Panc1 (cell line): ENCODE measurements around the gene COL4A1. TPM values are rescaled to one million over a fixed set of nuclear protein-coding genes. Genes with fewer than 3 reads are reported as not detected.

Experiments
- ATAC-seq: fragments of 200-7000 bp; cut with Tn5 transposase; 2 replicates; pipeline ENCODE4 v1.9.1; 2020; ENCODE audit warnings: mild to moderate bottlenecking, moderate library complexity
- BruUV-seq: library from RNA; stranded (reverse); fragments of 400-500 nt; replicated peaks from 2 replicates; lab custom pipeline; 2021; lab: Mats Ljungman, UMichigan
- CTCF ChIA-PET: fragments of 300-600 bp; sonication (Branson Sonifier 250); formaldehyde crosslinking; loops from one replicate; lab custom pipeline; 2022; ENCODE audit warnings: antibody characterized with exemption; lab: Charles Lee
- POLR2A ChIA-PET: fragments of 300-600 bp; sonication (Branson Sonifier 250); formaldehyde crosslinking; loops from one replicate; lab custom pipeline; 2022; ENCODE audit warnings: antibody characterized with exemption; lab: Charles Lee
- DNase-seq: peaks from one replicate; pipeline ENCODE4 v3.0.0-alpha.2; 2010; ENCODE audit warnings: low read depth, low spot score
- H3K27ac ChIP-seq: 2 replicates; pipeline ENCODE4 v1.5.1; 2011; ENCODE audit warnings: mild to moderate bottlenecking, low read length, inconsistent platforms
- H3K27me3 ChIP-seq: fragments of 200-500 bp; sonication (Bioruptor generic); 2 replicates; pipeline ENCODE4 v1.6.0; 2014; ENCODE audit warnings: low read length, inconsistent platforms; ENCODE audit not compliant: control insufficient read depth, insufficient read depth
- H3K36me3 ChIP-seq: fragments of 200-500 bp; sonication (Bioruptor generic); 2 replicates; pipeline ENCODE4 v1.5.1; 2014; ENCODE audit warnings: inconsistent platforms, mild to moderate bottlenecking, low read length, moderate library complexity; ENCODE audit not compliant: control insufficient read depth, insufficient read depth
- H3K4me1 ChIP-seq: 2 replicates; pipeline ENCODE4 v1.5.1; 2011; ENCODE audit warnings: inconsistent platforms, mild to moderate bottlenecking, low read length, moderate library complexity; ENCODE audit not compliant: control insufficient read depth, insufficient read depth
- H3K4me3 ChIP-seq, 2 experiments: 2 replicates each; pipeline ENCODE4 v1.5.1; 2011 to 2012; ENCODE audit warnings: low read depth in 2 of 2, low read length in 2 of 2, mild to moderate bottlenecking in 2 of 2, inconsistent platforms in 1 of 2, moderate library complexity in 1 of 2
- H3K9me3 ChIP-seq: fragments of 200-500 bp; sonication (Bioruptor generic); 2 replicates; pipeline ENCODE4 v1.5.1; 2014; ENCODE audit warnings: low read depth, mild to moderate bottlenecking, inconsistent platforms, low read length, moderate library complexity; ENCODE audit not compliant: control insufficient read depth, insufficient read depth
- POLR2AphosphoS5 ChIP-seq: IDR thresholded peaks from 2 replicates; pipeline ENCODE4 v1.6.1; 2012; ENCODE audit warnings: mild to moderate bottlenecking, low read depth, low read length, moderate library complexity
- SIN3A ChIP-seq: IDR thresholded peaks from 2 replicates; pipeline ENCODE4 v1.6.1; 2012; ENCODE audit warnings: low read depth, mild to moderate bottlenecking, low read length, moderate library complexity, borderline replicate concordance; ENCODE audit not compliant: insufficient read depth
- TCF7L2 ChIP-seq: IDR thresholded peaks from 2 replicates; pipeline ENCODE4 v1.6.1; 2011; ENCODE audit warnings: mild to moderate bottlenecking, low read depth, low read length, inconsistent platforms
- in situ Hi-C: cut with HindIII; loops from 2 replicates; pipeline ENCODE4 v1.10.0; 2016; ENCODE audit warnings: low sequenced_read_pairs, low pct_unique_long_range_greater_than_20kb
- intact Hi-C: fragments of 100-400 bp; cut with micrococcal nuclease; formaldehyde crosslinking; loops from one replicate; pipeline ENCODE4 v1.10.0; 2022; ENCODE audit not compliant: unreplicated experiment
- total RNA-seq: library from RNA; stranded (reverse); gene quantifications from one replicate; pipeline ENCODE4 v1.2.1, GENCODE V29; 2021; ENCODE audit not compliant: unreplicated experiment
- TF ChIP-seq, protein P1 (sequence below): fragments of 450-650 bp; IDR thresholded peaks from 2 replicates; pipeline ENCODE4 v1.5.1; 2017; ENCODE audit warnings: mild to moderate bottlenecking
- TF ChIP-seq, protein P2 (sequence below), 2 experiments: IDR thresholded peaks; 2 replicates each; pipeline ENCODE4 v1.6.1; 2011 to 2012; ENCODE audit warnings: low read depth in 2 of 2, control low read depth in 1 of 2, low read length in 1 of 2, mild to moderate bottlenecking in 1 of 2, moderate library complexity in 1 of 2; ENCODE audit not compliant: insufficient read depth in 1 of 2

Gene COL4A1
- total RNA-seq, 1 experiment from 2014 or later: 1.1 TPM

DNA sequence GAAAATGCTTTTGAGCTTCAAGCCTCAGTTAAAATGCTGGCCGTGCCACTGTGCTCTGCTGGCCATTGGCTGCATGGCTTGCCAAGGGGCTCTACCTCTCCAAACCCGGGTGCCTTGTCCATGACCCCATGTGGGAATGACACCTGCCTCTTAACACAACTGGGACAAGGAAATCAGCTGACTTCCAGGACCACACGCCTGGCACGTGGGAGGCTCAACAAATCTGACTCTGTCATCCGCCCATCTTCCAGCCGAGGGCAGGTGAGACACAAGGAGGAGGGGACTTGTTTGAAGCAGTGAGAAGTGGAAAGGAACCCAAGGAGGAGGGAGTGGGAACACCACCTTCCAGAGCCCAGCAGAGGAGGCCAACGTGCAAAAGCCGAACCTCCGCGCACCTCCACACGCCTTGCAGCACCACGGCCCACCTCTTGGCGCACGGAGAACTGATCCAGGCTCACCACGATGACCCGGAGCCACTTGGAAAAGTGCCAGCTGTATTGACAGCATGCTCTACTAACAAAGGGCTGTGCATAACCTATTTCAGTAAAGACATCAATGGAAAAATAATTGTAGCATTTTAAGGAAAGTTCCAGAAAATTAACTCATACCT lies 38.3 kb downstream of the COL4A1 start:
- ATAC-seq (no peak), DNase-seq (no peak)
- TF ChIP-seq, protein P1, sequence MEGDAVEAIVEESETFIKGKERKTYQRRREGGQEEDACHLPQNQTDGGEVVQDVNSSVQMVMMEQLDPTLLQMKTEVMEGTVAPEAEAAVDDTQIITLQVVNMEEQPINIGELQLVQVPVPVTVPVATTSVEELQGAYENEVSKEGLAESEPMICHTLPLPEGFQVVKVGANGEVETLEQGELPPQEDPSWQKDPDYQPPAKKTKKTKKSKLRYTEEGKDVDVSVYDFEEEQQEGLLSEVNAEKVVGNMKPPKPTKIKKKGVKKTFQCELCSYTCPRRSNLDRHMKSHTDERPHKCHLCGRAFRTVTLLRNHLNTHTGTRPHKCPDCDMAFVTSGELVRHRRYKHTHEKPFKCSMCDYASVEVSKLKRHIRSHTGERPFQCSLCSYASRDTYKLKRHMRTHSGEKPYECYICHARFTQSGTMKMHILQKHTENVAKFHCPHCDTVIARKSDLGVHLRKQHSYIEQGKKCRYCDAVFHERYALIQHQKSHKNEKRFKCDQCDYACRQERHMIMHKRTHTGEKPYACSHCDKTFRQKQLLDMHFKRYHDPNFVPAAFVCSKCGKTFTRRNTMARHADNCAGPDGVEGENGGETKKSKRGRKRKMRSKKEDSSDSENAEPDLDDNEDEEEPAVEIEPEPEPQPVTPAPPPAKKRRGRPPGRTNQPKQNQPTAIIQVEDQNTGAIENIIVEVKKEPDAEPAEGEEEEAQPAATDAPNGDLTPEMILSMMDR: no peak
- TF ChIP-seq POLR2AphosphoS5 (no peak), TCF7L2 (no peak), SIN3A (no peak)
- TF ChIP-seq, protein P2, sequence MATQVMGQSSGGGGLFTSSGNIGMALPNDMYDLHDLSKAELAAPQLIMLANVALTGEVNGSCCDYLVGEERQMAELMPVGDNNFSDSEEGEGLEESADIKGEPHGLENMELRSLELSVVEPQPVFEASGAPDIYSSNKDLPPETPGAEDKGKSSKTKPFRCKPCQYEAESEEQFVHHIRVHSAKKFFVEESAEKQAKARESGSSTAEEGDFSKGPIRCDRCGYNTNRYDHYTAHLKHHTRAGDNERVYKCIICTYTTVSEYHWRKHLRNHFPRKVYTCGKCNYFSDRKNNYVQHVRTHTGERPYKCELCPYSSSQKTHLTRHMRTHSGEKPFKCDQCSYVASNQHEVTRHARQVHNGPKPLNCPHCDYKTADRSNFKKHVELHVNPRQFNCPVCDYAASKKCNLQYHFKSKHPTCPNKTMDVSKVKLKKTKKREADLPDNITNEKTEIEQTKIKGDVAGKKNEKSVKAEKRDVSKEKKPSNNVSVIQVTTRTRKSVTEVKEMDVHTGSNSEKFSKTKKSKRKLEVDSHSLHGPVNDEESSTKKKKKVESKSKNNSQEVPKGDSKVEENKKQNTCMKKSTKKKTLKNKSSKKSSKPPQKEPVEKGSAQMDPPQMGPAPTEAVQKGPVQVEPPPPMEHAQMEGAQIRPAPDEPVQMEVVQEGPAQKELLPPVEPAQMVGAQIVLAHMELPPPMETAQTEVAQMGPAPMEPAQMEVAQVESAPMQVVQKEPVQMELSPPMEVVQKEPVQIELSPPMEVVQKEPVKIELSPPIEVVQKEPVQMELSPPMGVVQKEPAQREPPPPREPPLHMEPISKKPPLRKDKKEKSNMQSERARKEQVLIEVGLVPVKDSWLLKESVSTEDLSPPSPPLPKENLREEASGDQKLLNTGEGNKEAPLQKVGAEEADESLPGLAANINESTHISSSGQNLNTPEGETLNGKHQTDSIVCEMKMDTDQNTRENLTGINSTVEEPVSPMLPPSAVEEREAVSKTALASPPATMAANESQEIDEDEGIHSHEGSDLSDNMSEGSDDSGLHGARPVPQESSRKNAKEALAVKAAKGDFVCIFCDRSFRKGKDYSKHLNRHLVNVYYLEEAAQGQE (IDR thresholded peaks at IDR 0.05; ENCODE audit: insufficient read depth in 1 of 2, low read depth in 2 of 2, low read length in 1 of 2): no peak
- Histone ChIP-seq H3K27me3 (no peaks in the 10 kb centered on the region; the same call in 1 of the 2 replicates), H3K27ac (no peak overlapping the region), H3K4me3 (no peak overlapping the region), H3K9me3 (no peaks in the 10 kb centered on the region), H3K4me1 (no peaks in the 10 kb centered on the region), H3K36me3 (no peaks in the 10 kb centered on the region)
- CTCF ChIA-PET: no interaction called here
- intact Hi-C loops: no loop called here
- in situ Hi-C loops: no loop called here
- POLR2A ChIA-PET: no interaction called here
- no TSS peak for BruUV-seq

DNA sequence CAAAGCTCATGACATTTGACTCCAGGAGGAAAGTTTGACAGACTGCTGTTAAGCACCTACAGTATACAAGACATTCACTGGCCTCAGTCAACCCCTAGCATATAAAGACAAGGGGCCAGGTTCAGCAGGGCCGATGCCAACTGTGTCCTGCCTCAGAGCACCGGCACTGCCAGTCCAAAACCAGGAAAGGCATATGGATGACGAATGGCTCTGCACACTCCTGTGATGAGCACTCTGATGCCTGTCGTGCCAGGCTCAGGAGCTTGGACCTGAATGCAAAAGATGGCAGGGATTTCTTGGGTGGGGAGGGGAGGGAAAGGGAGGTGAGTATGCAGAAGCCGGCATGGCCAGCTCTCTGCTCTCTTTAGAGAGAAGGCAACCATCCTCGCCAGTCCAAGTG lies 38.9 kb downstream of the COL4A1 start:
- H3K4me3 ChIP-seq: no peak overlapping the region
- no peak for TF ChIP-seq TCF7L2
- no peak for TF ChIP-seq SIN3A
- TF ChIP-seq, protein P1: no peak
- TF ChIP-seq, protein P2 (IDR thresholded peaks at IDR 0.05; ENCODE audit: insufficient read depth in 1 of 2, low read depth in 2 of 2, low read length in 1 of 2): no peak
- no peak for TF ChIP-seq POLR2AphosphoS5
- H3K27ac ChIP-seq: no peak overlapping the region
- in situ Hi-C loops: no loop called here
- no peaks in the 10 kb centered on the region for H3K9me3 ChIP-seq
- DNase-seq: no peak
- no peaks in the 10 kb centered on the region for H3K36me3 ChIP-seq
- ATAC-seq: no peak
- ChIA-PET POLR2A (no interaction called here), CTCF (no interaction called here)
- intact Hi-C loops: no loop called here
- no peaks in the 10 kb centered on the region for H3K4me1 ChIP-seq
- no peaks in the 10 kb centered on the region; the same call in 1 of the 2 replicates for H3K27me3 ChIP-seq
- BruUV-seq: no TSS peak
